Neuron (in vitro differentiated cells): ENCODE data around the gene TSPAN11.
"Not testable (repeated sequence)": the region's sequence is repeated elsewhere in the genome, so short reads cannot be mapped to it uniquely, and the experiment has no call there.

ENCODE experiments used
- H2AFZ ChIP-seq: one replicate; pipeline ENCODE4 v1.6.1; 2013; ENCODE audit warnings: low read depth, mild to moderate bottlenecking, inconsistent platforms, low read length, moderate library complexity
- H3K27me3 ChIP-seq: one replicate; pipeline ENCODE4 v1.6.1; 2013; ENCODE audit warnings: low read length; ENCODE audit not compliant: insufficient read depth
- H3K36me3 ChIP-seq: one replicate; pipeline ENCODE4 v1.6.1; 2013; ENCODE audit warnings: low read length; ENCODE audit not compliant: insufficient read depth
- H3K4me1 ChIP-seq: one replicate; pipeline ENCODE4 v1.6.1; 2013; ENCODE audit warnings: low read length; ENCODE audit not compliant: insufficient read depth
- H3K4me3 ChIP-seq: 2 replicates; pipeline ENCODE4 v1.5.1; 2013; ENCODE audit warnings: mild to moderate bottlenecking, low read length, moderate library complexity
- H3K9me3 ChIP-seq: one replicate; pipeline ENCODE4 v1.6.1; 2013; ENCODE audit warnings: low read length

The TSPAN11 gene

DNA sequence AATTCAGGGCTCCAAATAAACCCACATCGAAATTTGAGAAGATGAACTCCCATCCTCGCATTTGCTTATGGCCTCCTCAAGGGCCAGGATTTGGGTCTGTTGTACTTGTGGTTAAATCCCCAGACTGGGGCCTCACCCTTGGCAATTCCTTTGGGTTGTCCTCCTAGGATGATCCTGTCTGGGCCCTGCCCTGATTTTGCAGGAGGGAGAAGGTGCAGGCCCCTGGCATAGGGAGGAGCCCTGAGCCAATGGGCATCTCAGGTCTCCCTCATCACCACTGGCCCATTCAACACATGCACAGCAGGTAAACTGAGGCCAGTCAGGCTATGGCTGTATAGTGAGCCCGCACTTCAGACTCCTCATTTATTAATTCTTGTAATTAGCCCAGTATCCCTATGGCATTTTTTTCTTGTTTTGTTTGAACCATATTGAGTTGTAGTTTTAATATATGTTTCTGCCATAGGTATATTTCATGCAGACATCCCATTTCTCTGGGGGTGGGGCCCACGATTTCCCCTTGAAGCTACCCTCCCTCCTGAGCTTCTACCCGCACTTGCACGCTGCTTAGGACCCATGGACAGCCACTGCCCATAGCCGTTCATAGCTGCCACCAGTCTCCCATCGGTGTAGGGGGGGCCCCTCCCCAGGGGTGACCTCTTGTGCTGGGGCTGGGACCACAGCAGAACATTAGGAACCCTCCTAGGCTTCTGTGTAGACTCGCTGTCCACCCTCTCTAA lies 80.0 kb downstream of the TSPAN11 start:
- Histone ChIP-seq H3K36me3 (no peaks in the 10 kb centered on the region), H3K27me3 (no peaks in the 10 kb centered on the region), H2AFZ (no peak overlapping the region), H3K9me3 (no peaks in the 10 kb centered on the region), H3K4me1 (no peaks in the 10 kb centered on the region), H3K4me3 (no peak overlapping the region)

DNA sequence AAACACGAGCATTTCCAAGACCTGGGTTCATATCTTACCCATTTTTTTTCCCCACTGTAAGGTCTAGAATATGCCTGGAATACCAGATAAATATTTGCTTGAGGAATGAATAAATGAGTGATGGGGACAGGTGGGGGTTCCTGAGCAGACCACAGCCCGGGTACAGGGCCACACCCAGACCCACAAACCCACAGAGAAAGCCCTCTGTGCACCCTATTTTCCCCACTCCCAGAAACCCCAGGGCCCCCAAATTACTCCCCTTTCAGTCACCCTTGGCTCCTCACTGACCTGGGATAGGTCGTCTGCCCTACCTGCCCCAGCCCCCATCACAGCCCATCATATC lies 80.6 kb downstream of the TSPAN11 start:
- Histone ChIP-seq H3K36me3 (no peaks in the 10 kb centered on the region), H3K27me3 (no peaks in the 10 kb centered on the region), H3K9me3 (no peaks in the 10 kb centered on the region), H3K4me1 (no peaks in the 10 kb centered on the region), H2AFZ (no peak overlapping the region), H3K4me3 (no peak overlapping the region)

- Histone ChIP-seq H3K36me3 (no peaks in the 10 kb centered on the region), H3K4me3 (no peak overlapping the region), H3K4me1 (no peaks in the 10 kb centered on the region), H3K9me3 (no peaks in the 10 kb centered on the region), H3K27me3 (no peaks in the 10 kb centered on the region), H2AFZ (no peak overlapping the region)
Measured at GRCh38 chr12:31007636-31008175, 81.2 kb downstream of the TSPAN11 start.

GRCh38 chr12:31008241-31008761 lies 81.8 kb downstream of the TSPAN11 start:
- H2AFZ ChIP-seq = no peak overlapping the region
- H3K4me3 ChIP-seq = no peak overlapping the region
- no peaks in the 10 kb centered on the region for H3K36me3 ChIP-seq

DNA sequence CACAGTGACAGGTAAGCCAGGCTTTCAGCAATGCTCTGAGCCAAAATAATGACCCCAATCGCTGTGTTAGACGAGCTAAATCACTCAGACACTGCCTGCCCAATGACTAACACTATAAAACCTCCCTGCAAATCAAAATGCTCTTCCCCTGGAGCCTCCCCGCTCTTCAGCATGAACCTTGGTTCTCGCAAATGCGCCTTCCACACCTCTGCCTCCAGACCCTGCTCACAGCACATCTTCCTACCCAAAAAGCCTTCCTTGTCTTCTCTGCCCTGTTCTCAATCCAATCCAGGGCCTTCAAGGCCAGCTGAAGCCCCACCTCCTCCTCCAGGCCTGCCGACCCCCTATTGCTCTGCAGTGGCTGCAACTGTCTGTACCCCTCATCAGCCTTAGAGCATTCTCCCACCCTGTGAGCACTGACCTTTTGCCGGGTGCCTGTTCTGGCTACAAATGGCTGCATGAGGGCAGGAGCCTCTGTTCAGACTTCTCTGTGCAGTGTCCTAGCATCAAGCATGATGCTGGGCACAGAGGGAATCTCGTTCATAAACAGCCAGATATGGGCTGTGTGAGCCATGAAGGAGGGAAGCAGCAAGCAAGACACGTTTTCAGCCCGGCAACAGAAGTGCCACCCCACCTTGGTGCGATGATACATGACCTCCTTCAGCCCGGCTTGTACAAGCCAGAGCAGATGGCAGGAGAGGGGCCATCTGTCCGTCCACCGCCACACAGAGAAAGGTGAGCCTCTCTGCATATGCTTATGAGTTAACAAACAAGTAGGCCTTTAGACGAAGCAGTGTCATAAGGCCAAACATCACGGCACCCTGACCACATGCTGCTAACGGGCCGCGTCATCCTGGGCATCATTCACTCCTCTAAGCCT lies 82.7 kb downstream of the TSPAN11 start:
- Histone ChIP-seq H2AFZ (no peak overlapping the region), H3K9me3 (no peaks in the 10 kb centered on the region), H3K27me3 (no peaks in the 10 kb centered on the region), H3K4me3 (no peak overlapping the region), H3K4me1 (no peaks in the 10 kb centered on the region), H3K36me3 (no peaks in the 10 kb centered on the region)

More at GRCh38 chr12:31008241-31008761, 81.8 kb downstream of the TSPAN11 start:
- Histone ChIP-seq H3K9me3 (no peaks in the 10 kb centered on the region), H3K27me3 (no peaks in the 10 kb centered on the region), H3K4me1 (no peaks in the 10 kb centered on the region)

- Histone ChIP-seq H3K4me1 (no peaks in the 10 kb centered on the region), H3K4me3 (no peak overlapping the region), H3K27me3 (no peaks in the 10 kb centered on the region), H2AFZ (no peak overlapping the region), H3K9me3 (no peaks in the 10 kb centered on the region), H3K36me3 (no peaks in the 10 kb centered on the region)
Measured at GRCh38 chr12:31009976-31010375, 83.4 kb downstream of the TSPAN11 start.

- Histone ChIP-seq H3K27me3 (no peaks in the 10 kb centered on the region), H3K9me3 (no peaks in the 10 kb centered on the region), H3K36me3 (no peaks in the 10 kb centered on the region), H2AFZ (no peak overlapping the region), H3K4me1 (no peaks in the 10 kb centered on the region), H3K4me3 (no peak overlapping the region)
Measured at GRCh38 chr12:31011336-31011735, 84.8 kb downstream of the TSPAN11 start.

GRCh38 chr12:31011746-31012566 lies 85.4 kb downstream of the TSPAN11 start:
- Histone ChIP-seq H3K9me3 (no peaks in the 10 kb centered on the region), H3K27me3 (no peaks in the 10 kb centered on the region), H2AFZ (no peak overlapping the region), H3K4me1 (no peaks in the 10 kb centered on the region), H3K4me3 (no peak overlapping the region), H3K36me3 (no peaks in the 10 kb centered on the region)

DNA sequence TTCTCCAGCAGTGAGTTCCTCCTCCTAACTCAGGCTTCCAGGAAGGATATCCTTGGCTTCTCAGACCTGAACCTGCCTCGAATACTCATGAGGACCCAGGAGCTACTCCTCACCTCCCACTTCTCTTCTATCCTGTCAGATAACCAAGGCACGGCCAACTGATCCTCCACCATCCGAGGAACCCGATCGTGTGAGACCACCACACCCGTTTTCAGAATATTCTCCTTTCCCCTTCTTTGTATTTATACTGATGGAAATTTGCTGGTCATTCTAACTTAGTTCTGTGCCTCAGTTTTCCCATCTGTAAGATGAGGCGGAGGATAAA lies 86.0 kb downstream of the TSPAN11 start:
- not testable (repeated sequence) for H3K4me1 ChIP-seq, H3K27me3 ChIP-seq, H3K9me3 ChIP-seq, H3K36me3 ChIP-seq, H3K4me3 ChIP-seq, H2AFZ ChIP-seq

- H3K9me3 ChIP-seq = no peaks in the 10 kb centered on the region
- no peaks in the 10 kb centered on the region for H3K4me1 ChIP-seq
- H3K27me3 ChIP-seq = no peaks in the 10 kb centered on the region
- no peak overlapping the region for H3K4me3 ChIP-seq
- no peak overlapping the region for H2AFZ ChIP-seq
- no peaks in the 10 kb centered on the region for H3K36me3 ChIP-seq
Measured at GRCh38 chr12:31015215-31015614, 88.7 kb downstream of the TSPAN11 start.

DNA sequence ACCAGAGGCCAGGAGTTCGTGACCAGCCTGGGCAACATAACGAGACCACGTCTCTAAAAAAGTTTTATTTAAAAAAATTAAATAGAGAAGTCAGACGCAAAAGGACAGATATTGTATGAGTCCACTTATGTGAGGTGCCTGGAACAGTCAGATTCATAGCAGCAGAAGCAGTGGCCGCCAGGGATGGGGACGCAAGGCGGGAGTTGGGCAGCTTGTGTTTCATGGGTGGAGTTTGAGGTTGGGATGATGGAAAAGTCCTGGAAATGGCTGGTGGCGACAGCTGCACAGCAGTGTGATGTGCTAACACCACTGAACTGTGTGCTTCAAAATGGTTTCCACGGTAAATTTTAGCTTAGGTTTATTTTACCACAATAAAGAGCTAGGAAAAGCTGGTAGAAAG lies 89.5 kb downstream of the TSPAN11 start:
- H3K36me3 ChIP-seq = no peaks in the 10 kb centered on the region
- H3K4me1 ChIP-seq = no peaks in the 10 kb centered on the region
- no peaks in the 10 kb centered on the region for H3K9me3 ChIP-seq
- H3K4me3 ChIP-seq = no peak overlapping the region
- H2AFZ ChIP-seq = no peak overlapping the region
- H3K27me3 ChIP-seq = no peaks in the 10 kb centered on the region

- H3K4me3 ChIP-seq = no peak overlapping the region
- H2AFZ ChIP-seq = no peak overlapping the region
- H3K9me3 ChIP-seq = no peaks in the 10 kb centered on the region
- H3K27me3 ChIP-seq = no peaks in the 10 kb centered on the region
- no peaks in the 10 kb centered on the region for H3K36me3 ChIP-seq
- H3K4me1 ChIP-seq = no peaks in the 10 kb centered on the region
Measured at GRCh38 chr12:31017535-31017934, 91.0 kb downstream of the TSPAN11 start.
